ENCODE results near the gene ZCCHC4.

ZCCHC4 gene

GRCh38 chr4:25378437-25378743 lies 65.8 kb downstream of the ZCCHC4 start:
- no peak for DNase-seq

GRCh38 chr4:25379591-25379990 lies 67.0 kb downstream of the ZCCHC4 start:
- DNase-seq: no peak

- no peak for DNase-seq
Measured at GRCh38 chr4:25383647-25384046, 71.1 kb downstream of the ZCCHC4 start.

GRCh38 chr4:25386926-25387325 lies 74.4 kb downstream of the ZCCHC4 start:
- no peak for DNase-seq

GRCh38 chr4:25397305-25397704 lies 84.7 kb downstream of the ZCCHC4 start:
- DNase-seq: no peak

- DNase-seq: no peak
Measured at GRCh38 chr4:25399510-25399909, 86.9 kb downstream of the ZCCHC4 start.

GRCh38 chr4:25401066-25401465 lies 88.5 kb downstream of the ZCCHC4 start:
- no peak for DNase-seq

- no peak for DNase-seq
Measured at GRCh38 chr4:25402521-25402920, 89.9 kb downstream of the ZCCHC4 start.

- DNase-seq: no peak
Measured at GRCh38 chr4:25403699-25404098, 91.1 kb downstream of the ZCCHC4 start.

GRCh38 chr4:25405453-25405852 lies 92.9 kb downstream of the ZCCHC4 start:
- DNase-seq: no peak

GRCh38 chr4:25406081-25406692 lies 93.6 kb downstream of the ZCCHC4 start:
- DNase-seq: no peak

- DNase-seq: no peak
Measured at GRCh38 chr4:25410820-25411529, 98.4 kb downstream of the ZCCHC4 start.

- no peak for DNase-seq
Measured at GRCh38 chr4:25413261-25413660, 100.7 kb downstream of the ZCCHC4 start.

- DNase-seq: no peak
Measured at GRCh38 chr4:25417014-25417413, 104.4 kb downstream of the ZCCHC4 start.

Data from C1 segment of cervical spinal cord (tissue), 14 donors.